ENCODE results near the gene RAMP1.

GRCh38 chr2:237879991-237880560 lies 20.7 kb downstream of the RAMP1 start:
- TF ChIP-seq PKNOX1 (IDR thresholded peaks at IDR 0.05) (no peak), CTBP1 (IDR thresholded peaks at IDR 0.05; ENCODE audit: borderline replicate concordance) (no peak), BHLHE40 (IDR thresholded peaks at IDR 0.05; ENCODE audit: borderline replicate concordance) (no peak), NFRKB (IDR thresholded peaks at IDR 0.05) (no peak), SP1 (IDR thresholded peaks at IDR 0.05) (no peak), HDGF (IDR thresholded peaks at IDR 0.05; ENCODE audit: borderline replicate concordance) (no peak)

Data from HEK293T (cell line).